Vagina (tissue), 2 donors: ENCODE measurements around the gene GLA. TPM values are rescaled to one million over a fixed set of nuclear protein-coding genes. Genes with fewer than 3 reads are reported as not detected.

ENCODE experiments used
- DNase-seq, 2 donors: peaks; one replicate each; pipeline ENCODE4 v3.0.0-alpha.2; 2017; ENCODE audit errors: extremely low spot score in 2 of 2
- H3K27ac ChIP-seq: fragments of 200-600 bp; sonication (generic); one replicate; pipeline ENCODE4 v1.5.1; 2019
- H3K27me3 ChIP-seq: fragments of 200-600 bp; sonication (generic); one replicate; pipeline ENCODE4 v1.5.1; 2019
- H3K36me3 ChIP-seq, 2 donors: fragments of 200-600 bp; sonication (generic); one replicate each; pipeline ENCODE4 v1.5.1; 2017 to 2019
- H3K4me1 ChIP-seq: fragments of 200-600 bp; sonication (generic); one replicate; pipeline ENCODE4 v1.5.1; 2019
- H3K4me3 ChIP-seq, 2 donors: fragments of 200-600 bp; sonication (generic); 1 replicate in 1 of 2; 2 replicates in 1 of 2; pipeline ENCODE4 v1.5.1; 2016 to 2019
- H3K9me3 ChIP-seq: fragments of 200-600 bp; sonication (generic); one replicate; pipeline ENCODE4 v1.5.1; 2019
- POLR2A ChIP-seq, 2 donors: fragments of 450-650 bp; IDR thresholded peaks; one replicate each; pipeline ENCODE4 v1.6.1; 2017; ENCODE audit warnings: antibody characterized with exemption in 2 of 2, mild to moderate bottlenecking in 2 of 2, moderate library complexity in 2 of 2
- POLR2AphosphoS5 ChIP-seq, 2 donors: sonication (generic); formaldehyde crosslinking; IDR thresholded peaks; one replicate each; pipeline ENCODE4 v1.9.0; 2017; ENCODE audit warnings: antibody characterized with exemption in 2 of 2, mild to moderate bottlenecking in 2 of 2, low read depth in 1 of 2; ENCODE audit not compliant: insufficient read depth in 1 of 2
- intact Hi-C: fragments of 100-400 bp; cut with DNase I; formaldehyde crosslinking; loops from one replicate; pipeline ENCODE4 v1.15.1; 2023
- total RNA-seq: library from RNA; depleted of rRNA; stranded (reverse); fragments of >200 nt; gene quantifications from one replicate; pipeline ENCODE4 v1.2.3, GENCODE V29; 2016
- TF ChIP-seq, protein P1 (sequence below), 3 experiments: fragments of 450-650 bp in 2 of 3; fragments of 200-600 bp in 1 of 3; sonication (generic) in 1 of 3; IDR thresholded peaks; one replicate each; pipeline ENCODE4 v1.5.1; 2017 to 2019; ENCODE audit warnings: antibody characterized with exemption in 3 of 3, mild to moderate bottlenecking in 2 of 3, moderate library complexity in 2 of 3

GLA gene
- total RNA-seq, 1 donor from 2014 or later, result 15.5 TPM

DNA sequence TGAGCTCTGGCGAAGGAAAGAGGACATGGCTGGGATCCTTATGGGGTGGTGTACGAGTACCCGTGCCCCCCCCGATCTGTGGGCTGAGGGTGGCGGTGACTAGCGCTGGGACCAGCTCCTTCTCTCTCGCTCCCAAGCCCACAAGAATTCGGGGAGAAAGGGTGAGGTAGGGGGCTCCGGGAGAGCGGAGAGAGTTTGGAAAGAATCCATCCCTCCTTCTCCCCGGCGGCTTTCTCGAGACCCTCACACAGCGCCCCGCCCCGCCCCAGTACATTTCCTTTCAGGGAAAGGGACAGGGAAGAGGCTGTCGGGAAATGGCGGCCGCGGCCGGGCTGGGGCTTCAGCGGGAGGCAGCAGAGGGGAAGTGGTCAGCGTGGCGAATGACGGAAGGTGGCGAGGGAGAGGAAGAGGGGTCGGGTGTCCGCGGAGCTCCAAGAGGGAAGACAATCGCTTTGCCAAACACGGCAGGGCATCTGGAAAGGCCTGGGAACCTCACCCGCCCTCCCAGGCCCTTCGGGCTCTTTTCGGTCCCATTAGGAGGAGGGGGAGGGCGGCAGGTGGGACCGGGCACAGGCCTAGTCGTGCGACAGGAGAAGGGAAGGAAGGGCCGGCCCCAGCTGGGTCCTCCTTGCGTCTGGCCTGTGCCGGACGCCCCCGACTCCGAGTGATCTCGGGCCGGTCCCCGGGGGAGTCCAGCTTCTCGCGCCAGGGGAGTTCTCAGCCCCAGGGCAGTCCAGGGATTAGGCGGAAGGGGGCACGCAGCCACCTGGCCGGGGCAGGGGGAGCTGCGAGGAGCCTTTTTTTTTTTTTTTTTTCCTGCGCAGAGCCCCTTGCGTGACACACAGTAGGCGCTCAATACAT is 10.5 kb upstream of the GLA start:
- Histone ChIP-seq H3K27me3 (no peaks in the 10 kb centered on the region), H3K9me3 (no peaks in the 10 kb centered on the region), H3K4me3 (peak overlapping the region; percentile 42 to 58), H3K36me3 (no peaks in the 10 kb centered on the region), H3K4me1 (peaks cover 15% of the 10 kb centered on the region), H3K27ac (peak overlapping the region; percentile 92)
- intact Hi-C loops, result loop anchor here (10.0 kb wide), 1 partner anchor 137 kb away; the partner anchor contains the start of gene ARMCX1
- DNase-seq, result no peak
- peak; percentile 33 to 63 for TF ChIP-seq POLR2AphosphoS5 (IDR thresholded peaks at IDR 0.05; ENCODE audit: insufficient read depth in 1 of 2, low read depth in 1 of 2)
- TF ChIP-seq, protein P1, sequence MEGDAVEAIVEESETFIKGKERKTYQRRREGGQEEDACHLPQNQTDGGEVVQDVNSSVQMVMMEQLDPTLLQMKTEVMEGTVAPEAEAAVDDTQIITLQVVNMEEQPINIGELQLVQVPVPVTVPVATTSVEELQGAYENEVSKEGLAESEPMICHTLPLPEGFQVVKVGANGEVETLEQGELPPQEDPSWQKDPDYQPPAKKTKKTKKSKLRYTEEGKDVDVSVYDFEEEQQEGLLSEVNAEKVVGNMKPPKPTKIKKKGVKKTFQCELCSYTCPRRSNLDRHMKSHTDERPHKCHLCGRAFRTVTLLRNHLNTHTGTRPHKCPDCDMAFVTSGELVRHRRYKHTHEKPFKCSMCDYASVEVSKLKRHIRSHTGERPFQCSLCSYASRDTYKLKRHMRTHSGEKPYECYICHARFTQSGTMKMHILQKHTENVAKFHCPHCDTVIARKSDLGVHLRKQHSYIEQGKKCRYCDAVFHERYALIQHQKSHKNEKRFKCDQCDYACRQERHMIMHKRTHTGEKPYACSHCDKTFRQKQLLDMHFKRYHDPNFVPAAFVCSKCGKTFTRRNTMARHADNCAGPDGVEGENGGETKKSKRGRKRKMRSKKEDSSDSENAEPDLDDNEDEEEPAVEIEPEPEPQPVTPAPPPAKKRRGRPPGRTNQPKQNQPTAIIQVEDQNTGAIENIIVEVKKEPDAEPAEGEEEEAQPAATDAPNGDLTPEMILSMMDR (IDR thresholded peaks at IDR 0.05), result no peak
- TF ChIP-seq POLR2A (IDR thresholded peaks at IDR 0.05), result peak in 1 of 2 donors; percentile 9

DNA sequence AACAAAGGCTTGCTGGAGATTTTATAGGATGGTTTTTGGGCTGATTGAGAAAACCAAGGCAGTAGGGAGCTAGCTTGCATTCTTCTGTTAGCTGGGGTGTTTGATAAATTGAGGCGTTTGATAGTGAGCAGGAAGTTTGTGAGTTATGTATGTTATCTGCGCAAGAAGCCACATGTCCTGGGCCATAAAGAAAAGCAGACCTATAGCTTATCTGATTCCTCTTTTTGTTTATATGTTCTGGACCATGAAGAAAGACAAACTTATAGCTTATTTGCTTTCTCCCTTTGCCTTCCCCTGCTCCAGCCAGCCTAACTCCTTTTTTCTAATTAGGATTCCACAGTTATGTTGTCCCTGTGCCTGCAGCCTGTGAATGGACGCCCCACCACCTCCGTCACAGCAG is 9.5 kb upstream of the GLA start:
- Histone ChIP-seq H3K27ac (peak overlapping the region; percentile 92), H3K27me3 (no peaks in the 10 kb centered on the region), H3K9me3 (no peaks in the 10 kb centered on the region), H3K4me3 (peak overlapping the region in 1 of 2 donors; percentile 42), H3K36me3 (no peaks in the 10 kb centered on the region), H3K4me1 (peaks cover 15% of the 10 kb centered on the region)
- intact Hi-C loops, result loop anchor here (10.0 kb wide), 1 partner anchor 138 kb away; the partner anchor contains the start of gene ARMCX1
- TF ChIP-seq, protein P1 (IDR thresholded peaks at IDR 0.05), result no peak
- TF ChIP-seq POLR2A (IDR thresholded peaks at IDR 0.05) (no peak), POLR2AphosphoS5 (IDR thresholded peaks at IDR 0.05; ENCODE audit: insufficient read depth in 1 of 2, low read depth in 1 of 2) (no peak)
- DNase-seq, result no peak

DNA sequence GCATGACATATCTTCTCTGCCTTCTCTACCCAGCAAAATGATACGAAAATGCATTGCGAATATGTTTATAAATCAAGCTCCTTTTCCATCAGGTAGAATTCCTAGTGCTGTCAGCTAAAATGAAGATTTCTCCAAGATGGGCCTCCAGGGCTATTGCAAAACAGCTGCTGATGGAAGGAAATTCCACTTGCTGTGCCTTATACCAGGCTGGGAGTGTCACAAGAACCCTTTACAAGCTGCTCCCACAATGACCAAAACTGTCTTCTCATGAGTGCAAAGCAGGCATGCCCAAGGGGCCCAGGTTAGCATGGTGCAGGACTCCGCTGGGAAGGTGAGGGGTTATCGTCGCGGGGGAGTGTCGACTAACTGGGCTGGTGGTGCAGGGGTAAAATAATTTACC is 9.0 kb upstream of the GLA start:
- Histone ChIP-seq H3K4me1 (peaks cover 15% of the 10 kb centered on the region), H3K9me3 (no peaks in the 10 kb centered on the region), H3K36me3 (no peaks in the 10 kb centered on the region), H3K4me3 (no peak overlapping the region), H3K27ac (peak overlapping the region; percentile 92), H3K27me3 (no peaks in the 10 kb centered on the region)
- DNase-seq, result no peak
- TF ChIP-seq POLR2A (IDR thresholded peaks at IDR 0.05), result no peak
- no peak for TF ChIP-seq POLR2AphosphoS5 (IDR thresholded peaks at IDR 0.05; ENCODE audit: insufficient read depth in 1 of 2, low read depth in 1 of 2)
- TF ChIP-seq, protein P1 (IDR thresholded peaks at IDR 0.05), result no peak
- intact Hi-C loops, result loop anchor here (10.0 kb wide), 1 partner anchor 138 kb away; the partner anchor contains the start of gene ARMCX1

DNA sequence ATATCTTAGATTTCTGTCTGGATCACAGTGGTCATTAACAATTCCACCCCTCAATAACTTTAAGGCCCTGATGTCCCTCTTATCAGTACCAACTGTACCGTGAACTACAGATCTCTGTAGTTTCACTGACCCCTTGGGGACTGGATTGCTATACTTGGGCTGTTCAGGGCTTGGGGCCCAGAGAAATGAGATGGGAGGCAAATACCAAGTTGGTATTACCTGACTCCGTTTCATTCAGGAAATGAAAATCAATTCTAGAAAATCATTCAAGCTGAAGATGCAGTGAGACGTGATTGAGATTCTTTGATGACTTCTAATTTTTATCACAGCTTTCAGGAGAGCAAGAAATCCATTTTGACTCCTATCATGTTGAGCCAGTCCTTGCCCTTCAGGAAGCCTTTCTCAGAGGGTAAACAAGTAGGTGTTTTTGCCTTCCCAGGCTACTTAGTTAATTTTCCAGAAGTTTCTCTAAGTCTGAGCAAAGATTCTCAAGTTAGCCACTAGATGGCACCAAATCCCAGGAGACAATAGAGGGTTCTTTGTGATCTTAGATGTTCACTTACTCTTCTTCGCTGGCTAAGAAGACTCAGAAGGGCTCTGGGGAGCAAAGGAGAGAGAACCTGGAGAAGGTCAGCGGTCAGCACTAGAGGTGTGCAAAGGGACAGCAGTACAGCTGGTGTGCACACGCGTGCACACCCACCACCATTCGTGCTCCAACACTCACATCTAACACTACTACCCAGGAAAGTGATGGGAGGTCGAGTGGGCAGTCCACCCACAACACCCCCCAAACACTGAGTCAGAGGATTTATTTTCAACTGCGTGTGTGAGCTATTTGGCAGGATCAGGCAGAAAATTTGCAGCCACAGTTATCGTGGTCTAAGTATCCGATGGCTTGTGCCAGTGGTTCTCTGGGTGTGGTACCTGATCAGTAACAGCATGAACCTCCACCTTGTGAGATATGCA is 7.7 kb upstream of the GLA start:
- no peak for DNase-seq
- no peaks in the 10 kb centered on the region for H3K27me3 ChIP-seq
- no peaks in the 10 kb centered on the region for H3K36me3 ChIP-seq
- no peak overlapping the region for H3K4me3 ChIP-seq
- no peaks in the 10 kb centered on the region for H3K9me3 ChIP-seq
- peak overlapping the region; percentile 92 for H3K27ac ChIP-seq
- intact Hi-C loops, result loop anchor here (10.0 kb wide), 1 partner anchor 139 kb away; the partner anchor contains the start of gene ARMCX1
- H3K4me1 ChIP-seq, result peaks cover 20% of the 10 kb centered on the region
- TF ChIP-seq, protein P1 (IDR thresholded peaks at IDR 0.05), result peak; percentile 56 to 73 (median 59)
- TF ChIP-seq POLR2AphosphoS5 (IDR thresholded peaks at IDR 0.05; ENCODE audit: insufficient read depth in 1 of 2, low read depth in 1 of 2), result peak; percentile 32 to 75
- TF ChIP-seq POLR2A (IDR thresholded peaks at IDR 0.05), result no peak
